IPS DF 4.7 (cell line): ENCODE measurements around the gene ANKRD23.
"Not testable (repeated sequence)": the region's sequence is repeated elsewhere in the genome, so short reads cannot be mapped to it uniquely, and the experiment has no call there.

Experiments
- DNase-seq: peaks from one replicate; pipeline ENCODE4 v3.0.0-alpha.2; 2013; ENCODE audit warnings: low spot score; ENCODE audit errors: extremely low read depth

The ANKRD23 gene

DNA sequence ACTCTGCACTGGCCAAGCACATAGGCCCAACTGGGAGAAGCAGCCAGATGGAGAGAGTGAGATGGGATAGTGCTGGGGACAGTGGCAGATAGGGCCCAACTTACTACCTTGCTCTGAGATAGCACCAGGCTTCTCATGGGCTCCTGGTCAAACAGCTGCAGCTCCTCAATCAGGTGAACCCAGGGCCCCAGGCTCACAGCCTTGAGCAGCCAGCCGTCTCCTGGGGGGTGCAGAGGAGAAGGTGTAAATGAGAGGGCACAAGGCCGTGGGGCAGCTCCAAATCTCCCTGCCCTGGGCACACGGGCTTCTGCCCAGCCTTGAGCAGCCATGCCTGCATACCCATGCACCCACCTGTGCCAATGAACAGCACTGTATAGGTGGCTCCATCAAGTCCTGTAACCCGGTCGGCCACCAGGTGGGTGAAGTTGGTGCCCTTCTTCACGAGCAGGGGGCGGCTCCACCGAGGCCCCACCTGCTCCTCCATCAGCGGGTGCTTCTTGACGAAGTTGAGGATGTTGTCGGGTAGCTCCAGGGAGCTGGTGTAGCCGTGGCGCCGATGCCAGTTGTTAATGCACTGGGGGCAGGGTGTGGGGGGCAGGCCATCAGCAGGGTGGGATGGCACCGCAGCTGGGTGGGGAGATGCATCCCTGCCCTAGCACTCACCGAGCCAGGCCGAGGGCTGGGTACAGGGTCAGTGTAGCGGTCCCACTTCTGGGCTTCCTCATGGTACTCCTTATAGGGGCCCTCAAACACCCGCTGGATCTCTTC, 19.9 kb upstream of the ANKRD23 start:
- DNase-seq, result no peak

DNA sequence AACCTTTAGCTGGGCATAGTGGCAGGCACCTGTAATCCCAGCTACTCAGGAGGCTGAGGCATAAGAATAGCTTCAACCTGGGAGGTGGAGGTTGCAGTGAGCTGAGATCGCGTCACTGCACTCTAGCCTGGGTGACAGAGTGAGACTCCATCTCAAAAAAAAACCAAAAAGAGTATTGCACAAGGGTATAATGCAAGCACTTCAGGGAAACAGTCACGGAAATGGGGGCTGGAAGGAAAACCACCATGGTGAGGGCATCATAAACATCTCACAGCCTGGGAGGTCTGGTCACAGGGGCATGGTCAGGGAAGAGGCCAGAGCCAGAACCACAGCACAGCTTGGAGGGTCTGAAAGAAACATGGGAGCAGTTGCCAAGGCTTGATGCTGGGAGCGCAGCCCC, 19.2 kb upstream of the ANKRD23 start:
- DNase-seq, result not testable (repeated sequence)

DNA sequence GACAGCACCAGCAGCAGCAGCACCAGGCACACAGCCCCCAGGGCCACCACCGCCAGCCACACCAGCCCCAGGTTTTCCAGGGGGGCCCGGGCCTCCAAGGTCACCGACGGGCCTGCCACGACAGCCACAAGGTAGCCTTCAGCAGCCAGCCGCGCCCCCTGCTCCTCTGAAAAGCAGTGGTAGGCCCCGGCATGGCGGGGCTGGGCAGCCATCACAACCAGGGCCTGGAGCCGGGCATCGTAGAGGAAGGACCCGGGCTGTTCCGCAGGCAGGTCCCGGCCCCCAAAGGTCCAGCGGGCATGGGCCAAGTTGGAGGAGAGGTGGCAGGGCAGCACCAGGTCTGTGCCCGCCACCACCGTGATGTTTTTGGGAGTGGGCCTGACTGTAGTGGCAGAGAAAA, 17.3 kb upstream of the ANKRD23 start:
- no peak for DNase-seq

DNA sequence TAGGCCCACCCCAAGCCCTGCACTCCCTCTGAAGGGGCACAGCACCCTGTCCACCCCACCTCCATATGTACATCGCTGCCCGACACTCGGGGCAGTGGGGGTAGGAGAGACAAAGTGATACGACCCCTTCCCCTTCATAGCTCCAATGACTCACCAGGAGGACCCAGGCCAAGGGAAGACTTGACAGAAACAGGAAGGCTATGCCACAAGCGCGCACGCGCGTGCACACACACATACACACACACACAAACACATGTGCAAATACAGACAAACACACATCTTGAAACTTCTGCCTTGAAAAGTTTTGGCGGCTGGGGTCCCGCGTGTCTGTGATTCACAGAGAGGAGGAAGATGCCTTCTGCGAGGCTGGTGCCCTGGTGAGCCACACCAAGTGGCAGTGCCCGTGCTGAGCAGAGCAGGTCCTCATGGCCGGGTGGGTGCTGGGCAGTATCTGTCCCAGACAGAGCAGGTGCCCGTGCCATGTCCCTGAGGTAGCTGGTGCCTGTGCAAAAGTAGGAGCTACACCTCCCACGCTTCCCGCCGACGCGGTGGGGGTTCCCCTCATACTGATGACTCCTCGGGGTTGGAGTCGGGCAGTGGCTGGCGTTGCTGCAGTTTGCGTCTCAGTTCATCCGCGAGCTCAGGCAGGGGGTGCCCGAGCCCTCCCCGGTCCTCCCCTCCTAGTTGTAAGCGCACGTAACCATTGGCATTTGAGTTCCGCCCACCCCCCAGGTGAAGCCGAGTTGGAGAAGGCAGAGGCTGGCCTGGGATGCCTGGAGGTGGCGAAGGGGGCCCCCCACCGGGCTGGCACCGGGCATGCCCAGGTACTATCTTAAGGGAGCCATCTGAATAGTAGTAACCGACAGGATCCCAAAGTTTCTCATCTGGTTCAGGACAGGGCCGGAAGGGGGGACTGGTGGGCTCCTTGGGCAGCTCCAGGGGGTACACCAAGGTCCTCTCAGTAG, 16.5 kb upstream of the ANKRD23 start:
- no peak for DNase-seq

DNA sequence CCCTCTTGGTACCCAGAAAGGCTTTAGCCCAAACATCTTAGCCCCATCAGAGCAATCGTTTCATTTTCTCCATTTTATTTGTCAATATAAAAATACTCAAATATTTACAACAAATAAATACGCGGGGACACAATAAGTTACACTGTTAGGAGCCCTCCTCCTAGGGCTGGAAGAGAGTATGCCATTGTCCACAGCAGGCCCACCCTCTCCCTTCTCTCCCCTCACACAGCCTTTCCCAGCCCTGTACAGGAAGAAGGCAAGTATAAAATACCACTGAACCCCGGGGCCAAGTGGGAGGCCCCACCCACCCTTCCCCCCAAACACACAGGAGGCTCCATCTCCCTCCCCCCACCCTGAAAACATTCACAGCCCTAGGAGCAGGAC, 15.9 kb upstream of the ANKRD23 start:
- no peak for DNase-seq

DNA sequence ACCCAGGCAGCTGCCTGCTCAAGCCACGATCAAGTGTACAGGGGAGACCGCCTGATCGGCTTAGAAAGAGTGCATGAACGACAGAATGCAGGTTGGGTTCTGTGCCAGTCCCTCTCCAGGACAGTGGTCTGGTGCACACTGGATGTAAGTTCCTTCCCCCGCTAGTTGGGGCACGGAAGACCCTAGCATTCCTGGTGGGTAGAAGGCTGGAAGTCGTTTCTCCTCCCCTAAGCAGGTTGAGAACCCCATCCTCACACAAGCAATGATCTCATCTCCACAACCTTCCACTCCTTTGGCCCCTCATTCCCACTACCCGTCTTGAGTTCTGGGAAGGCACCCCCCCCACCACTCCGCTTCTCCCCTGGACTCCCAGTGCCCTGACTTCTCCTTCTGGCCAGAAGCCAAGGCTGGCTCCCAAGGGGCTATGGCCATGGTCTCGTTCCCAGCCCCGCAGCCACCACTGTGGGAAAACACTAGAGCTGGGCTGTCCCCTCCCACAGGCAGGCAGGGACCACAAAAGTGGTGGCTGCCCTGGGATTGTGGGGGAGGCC, 15.4 kb upstream of the ANKRD23 start:
- no peak for DNase-seq

DNA sequence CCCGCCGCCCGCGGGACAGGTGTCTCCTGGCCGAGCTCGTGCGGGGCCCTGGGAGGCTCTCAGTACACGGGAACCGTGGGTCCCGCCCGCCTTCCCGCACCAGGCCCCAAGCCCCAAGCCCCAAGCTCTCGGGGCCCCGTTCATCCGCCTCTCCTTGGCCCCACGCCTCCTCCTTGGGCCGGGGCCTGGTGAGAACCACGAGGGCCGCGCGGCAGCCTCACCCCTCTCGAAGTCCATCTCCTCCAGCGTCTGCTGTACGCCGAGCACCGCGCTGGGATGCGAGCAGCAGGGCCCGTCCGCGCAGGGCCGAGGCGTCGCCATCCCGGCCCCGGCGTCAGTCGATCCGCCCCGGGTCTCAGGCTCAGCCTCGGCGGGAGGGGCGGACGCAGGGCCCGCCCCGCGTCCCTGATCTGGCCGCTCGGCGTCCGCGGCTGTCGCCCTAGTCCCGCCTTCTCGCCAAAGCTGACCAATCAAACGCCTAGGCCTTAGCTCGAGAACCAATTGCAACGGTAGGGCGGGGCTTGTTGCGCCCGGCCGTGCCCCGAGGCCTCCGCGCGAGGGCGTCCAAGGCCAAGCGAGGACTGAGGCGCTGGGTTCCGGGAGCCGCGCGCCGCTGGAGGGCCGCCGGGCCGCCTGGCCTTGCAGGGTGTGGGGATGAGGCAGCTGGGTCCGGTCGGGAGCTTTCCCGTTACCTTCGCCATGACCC, 14.0 kb upstream of the ANKRD23 start, which contains the start of gene ANKRD39:
Gene ANKRD39, minus strand, starts transcription at position 350 of the 706 bp plus-strand sequence. Its CDS starts 29 bp downstream, at position 321.
- no peak for DNase-seq

DNA sequence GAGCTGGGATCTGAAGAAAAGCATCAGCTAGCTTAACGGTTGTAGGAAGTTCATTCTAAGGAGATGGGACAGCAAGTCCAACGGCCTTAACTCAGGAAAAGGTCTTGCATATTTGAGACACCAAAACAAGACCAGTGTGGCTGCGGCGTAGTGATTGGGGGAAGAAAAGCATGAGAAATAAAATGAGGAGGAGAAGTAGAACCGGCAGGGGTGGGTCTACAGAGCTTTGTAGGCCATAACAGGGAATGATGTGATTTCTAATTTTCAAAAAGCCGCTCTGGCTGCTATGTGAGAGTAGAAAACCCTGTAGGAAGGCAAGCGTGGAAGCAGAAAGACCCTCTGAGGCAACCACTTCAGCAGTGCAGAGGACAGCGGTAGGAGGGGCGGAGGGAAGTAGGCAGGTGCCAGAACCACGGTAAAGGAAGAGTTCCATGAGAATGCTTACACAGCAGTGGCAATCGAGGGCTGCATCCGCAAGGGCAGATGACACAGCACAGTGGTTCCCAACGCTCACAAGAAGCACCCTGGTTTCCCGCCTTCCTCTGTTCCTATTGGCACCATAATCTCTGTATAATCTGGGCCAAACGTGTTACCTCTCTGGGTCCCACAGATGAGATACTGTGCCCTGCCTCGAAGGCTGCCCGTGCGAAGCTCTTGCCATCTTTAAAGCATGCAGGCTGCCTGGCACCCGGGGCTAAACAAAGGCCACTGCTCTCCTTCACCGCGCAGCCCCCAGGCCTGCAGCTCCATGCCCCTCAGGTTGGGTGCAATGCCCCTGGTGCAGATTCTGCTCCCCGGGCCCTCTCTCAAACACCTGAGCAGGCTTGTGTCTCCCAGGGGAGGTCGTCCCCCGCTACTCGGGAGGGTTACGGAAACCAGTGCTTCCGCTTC, 13.2 kb upstream of the ANKRD23 start:
- no peak for DNase-seq

DNA sequence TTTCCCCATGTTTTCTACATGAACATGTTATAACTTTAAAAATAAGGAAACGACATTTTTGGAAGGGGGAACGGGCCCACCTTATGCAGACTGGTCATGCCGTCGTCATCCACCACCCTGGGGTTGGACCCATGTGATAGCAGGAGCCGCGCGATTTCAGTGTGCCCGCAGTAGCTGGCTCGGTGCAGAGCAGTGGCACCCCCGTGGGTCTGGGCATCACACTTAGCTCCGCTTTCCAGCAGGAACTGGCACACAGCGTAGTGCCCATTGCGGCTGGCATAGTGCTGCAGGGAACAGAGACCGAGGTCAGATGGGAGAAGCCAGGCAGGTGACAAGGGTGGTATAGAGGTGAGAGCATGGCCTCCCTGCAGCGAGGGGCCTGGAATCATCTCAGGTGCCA, 9.5 kb upstream of the ANKRD23 start:
- DNase-seq, result no peak

DNA sequence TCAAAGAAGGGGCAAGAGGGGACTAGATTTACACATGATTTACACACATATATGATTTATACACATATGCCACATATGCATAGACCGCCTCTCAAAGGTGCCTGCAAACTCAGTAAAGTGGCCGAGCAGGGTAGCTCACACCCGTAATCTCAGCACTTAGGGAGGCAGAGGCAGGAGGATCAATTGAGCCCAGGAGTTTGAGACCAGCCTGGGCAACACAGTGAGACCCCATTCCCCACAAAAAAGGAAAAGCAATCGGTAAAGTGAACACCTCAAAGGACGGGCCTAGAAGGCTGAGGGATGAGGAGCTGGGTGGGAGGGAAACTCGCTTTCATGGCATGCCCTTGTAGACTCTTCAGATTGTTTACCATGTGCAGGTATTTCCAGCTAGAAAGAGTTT, 8.8 kb upstream of the ANKRD23 start:
- no peak for DNase-seq

DNA sequence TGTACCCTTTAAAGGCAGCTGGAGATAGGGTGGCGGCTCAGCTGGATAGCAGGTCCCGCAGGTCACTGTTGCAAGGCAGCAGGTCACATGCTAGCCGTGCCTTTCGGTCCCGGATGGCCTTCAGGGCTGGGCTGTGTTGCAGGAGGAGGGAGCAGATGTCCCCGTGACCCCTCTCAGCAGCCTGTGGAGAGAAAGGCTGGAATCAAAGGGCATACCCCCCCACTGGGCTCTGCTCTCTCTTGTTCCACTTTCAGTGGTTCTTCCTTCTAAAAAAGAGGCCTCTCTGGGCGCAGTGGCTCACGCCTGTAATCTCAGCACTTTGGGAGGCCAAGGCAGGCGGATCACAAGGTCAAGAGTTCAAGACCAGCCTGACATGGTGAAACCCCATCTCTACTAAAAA, 4.4 kb upstream of the ANKRD23 start:
- DNase-seq, result no peak

DNA sequence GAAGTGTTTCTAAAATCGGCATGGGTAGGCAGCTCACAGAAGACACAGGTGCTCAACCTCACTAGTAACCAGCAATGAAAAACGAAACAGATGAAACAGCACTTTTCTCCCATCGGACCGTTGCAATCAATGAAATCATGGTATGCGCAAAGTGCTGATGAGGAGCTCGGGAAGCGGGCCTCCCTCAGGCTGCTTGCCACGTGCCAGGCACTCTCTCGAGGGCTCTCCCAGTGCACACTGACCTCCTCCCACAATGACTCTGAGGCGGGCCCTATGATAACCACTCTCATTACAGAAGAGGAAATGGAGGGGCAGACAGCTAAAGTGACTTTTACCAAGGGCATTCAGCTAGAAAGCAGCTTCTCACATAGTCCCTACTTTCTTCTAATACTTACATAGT, 3.8 kb upstream of the ANKRD23 start:
- no peak for DNase-seq

DNA sequence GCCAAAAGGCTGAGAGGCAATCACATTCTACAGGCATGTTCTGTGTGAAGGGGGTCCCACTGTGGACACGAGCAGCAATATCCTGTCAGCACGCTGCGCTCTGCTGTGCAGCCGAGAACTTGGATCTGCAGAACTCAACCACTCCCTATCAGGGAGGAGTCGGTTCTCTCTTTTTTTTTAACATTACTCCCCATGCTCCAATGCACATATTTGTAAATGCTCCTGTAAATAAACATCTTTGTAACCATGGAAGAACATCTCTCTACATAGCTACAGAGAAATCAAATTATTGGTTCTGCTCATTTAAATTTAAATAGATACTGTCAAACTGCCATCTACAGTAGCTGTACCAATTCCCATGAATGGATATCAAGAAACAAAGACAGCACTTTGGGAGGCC, 3.0 kb upstream of the ANKRD23 start:
- no peak for DNase-seq

DNA sequence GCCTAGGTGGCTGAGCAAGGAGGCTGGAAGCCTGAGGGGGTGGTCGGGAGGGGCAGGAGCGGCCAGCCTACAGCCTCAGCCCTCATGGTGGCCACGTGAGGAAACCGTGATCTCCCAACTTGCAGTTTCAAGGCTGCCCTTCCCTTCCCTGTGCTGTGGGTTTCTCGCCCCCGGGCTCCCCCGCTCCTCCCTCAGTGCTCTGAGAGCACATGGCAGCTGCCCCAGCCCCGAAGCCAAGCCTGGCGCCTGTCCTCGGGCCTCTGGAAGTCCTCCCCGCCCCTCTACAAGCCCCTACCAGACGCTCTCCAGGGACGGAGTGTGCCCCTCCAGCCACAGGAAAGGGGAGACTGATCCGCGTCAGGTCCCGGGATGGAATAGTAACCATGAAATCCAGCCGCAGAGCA, 586 bp upstream of the ANKRD23 start:
- no peak for DNase-seq

DNA sequence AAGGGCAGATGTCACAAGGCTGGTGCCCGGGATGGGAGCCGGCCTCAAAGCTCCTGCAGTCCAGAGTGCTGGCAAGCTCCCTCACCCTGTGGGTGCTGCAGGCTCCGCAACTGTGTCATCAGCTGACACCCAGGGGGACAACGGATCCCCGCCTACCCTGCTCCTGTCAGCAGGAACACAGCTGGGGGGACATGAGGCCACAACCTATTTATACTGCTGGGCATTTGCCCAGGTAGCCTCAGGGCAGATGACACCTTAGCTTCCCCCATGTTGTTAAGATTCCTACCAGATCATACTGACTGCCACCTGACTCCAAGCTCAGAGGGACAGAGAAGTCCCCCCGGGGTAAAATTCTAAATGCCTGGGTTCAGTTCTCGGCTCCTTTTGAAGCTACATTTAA, 1.2 kb downstream of the ANKRD23 start:
- DNase-seq, result no peak

DNA sequence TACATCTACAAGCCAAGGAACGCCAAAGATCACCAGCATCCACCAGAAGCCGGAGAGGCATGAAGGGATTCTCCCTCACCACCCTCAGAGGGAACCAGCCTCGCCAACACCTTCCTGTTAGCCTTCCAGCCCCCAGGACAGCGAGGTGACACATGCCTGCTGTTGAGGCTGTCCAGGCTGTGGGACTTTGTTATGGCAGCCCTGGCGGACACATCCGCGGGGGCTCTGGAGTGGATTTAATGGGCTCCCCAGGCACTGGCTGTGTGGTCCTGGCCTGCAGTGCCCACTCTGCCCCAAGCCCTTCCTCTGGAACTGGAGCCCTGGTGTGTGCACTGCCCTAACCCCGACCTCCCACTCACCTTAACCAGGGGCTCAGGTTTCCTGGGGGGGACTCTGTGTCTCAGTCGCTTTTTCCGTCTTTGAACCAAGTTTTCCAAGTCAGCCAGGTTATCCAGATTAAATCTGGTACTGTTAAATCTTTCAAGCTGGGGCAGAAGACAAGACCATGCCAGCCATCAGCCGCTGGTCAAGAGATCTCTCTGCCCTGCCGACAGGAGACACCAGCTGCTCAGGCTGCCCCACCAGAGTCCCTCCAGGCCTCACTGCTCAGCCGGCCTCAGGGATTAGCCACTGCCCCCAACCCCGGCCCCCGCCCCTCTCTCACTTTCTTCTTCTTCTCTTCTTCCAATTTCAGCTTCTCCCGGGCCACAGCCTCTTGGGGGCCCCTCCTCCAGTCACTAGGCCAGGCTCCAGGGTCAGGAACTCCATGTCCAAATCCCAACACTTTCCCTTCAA, 1.9 kb downstream of the ANKRD23 start:
- DNase-seq, result no peak

DNA sequence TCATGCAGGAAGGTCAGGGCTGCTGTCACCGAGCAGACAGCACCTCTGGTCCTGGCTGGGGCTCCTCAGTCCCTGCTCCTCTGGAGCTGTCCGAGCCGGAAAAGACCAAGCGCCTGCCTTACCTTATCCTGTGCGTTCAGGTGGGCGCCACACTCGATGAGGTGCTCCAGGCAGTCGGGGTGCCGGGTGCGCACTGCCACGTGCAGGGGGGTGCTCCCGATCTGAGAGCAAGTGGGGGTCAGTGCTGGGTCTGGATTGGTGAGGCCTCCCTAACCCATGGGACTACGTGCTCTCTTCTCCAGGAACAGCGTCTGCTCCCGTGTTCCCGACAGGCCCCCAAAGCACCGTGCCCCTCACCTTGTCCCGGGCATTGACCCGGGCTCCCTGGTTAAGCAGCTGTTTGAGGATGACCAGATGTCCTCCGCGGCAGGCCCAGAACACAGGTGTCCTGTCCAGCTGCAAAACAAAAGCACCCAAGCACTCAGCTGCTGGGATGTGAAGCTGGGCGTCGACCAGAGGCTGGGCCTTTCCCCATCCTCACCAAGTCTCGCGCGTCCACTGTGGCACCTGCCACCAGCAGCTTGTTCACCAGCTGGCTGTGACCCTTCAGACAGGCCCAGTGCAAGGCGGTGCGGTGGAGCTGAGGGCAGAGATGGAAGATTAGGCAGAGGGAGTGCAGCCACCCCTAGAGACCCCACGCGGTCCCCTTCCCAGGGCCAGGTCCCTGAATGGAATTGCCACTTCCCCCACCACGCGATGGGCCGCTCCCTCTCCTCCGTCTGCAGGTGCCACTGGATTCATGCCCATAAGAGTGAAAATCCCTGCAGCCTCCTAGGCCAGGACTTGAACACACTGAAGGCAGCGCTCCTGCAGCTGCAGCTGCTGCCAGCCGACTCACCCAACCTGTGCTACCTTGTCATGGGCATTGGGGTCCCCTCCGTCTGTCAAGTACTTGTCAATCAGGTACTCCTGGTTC, 3.7 kb downstream of the ANKRD23 start:
- no peak for DNase-seq

DNA sequence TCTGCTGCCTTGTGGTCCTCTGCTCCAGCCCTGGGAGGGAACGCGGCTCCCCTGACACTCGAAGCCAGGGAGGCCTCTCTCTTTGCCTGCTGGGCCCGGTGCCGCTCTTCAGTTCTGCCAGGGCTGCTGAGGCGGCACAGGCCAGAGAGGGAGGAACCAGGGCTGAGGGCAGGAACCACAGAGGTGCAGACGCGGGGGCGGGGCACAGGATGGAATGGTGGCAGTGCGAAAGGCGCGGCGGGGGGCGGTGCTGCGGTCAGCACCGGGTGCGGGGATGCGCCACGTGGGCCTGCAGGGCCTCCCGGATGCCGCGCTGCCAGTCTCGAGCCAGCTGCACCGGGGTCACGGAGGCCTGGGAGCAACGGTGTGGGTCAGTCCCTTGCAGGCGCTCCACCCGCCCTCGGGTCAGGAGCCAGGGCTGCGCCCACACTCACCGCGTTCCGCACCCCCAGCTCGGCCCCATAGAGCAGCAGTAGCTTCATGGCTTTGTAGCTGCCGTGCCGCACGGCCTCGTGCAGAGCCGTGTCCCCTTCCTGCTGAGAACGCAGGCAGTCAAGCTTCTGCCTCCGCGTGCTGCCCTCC, 4.4 kb downstream of the ANKRD23 start:
- no peak for DNase-seq
